ENCODE data around the gene SURF1.
"Not testable (repeated sequence)": the region's sequence is repeated elsewhere in the genome, so short reads cannot be mapped to it uniquely, and the experiment has no call there.

Gene SURF1

GRCh38 chr9:133356391-133357091 is at the start of gene SURF1, which contains the start of gene SURF2:
Gene SURF1, minus strand, starts transcription at chr9:133356487. Its CDS starts 34 bp downstream, at chr9:133356453.
Gene SURF2, plus strand, starts transcription at chr9:133356550. Its CDS starts 43 bp downstream, at chr9:133356593.
- DNase-seq (ENCODE audit: low read depth) = peak; percentile 81

GRCh38 chr9:133405508-133406438 is 49.5 kb upstream of the SURF1 start:
- no peak for DNase-seq (ENCODE audit: low read depth)

- no peak for DNase-seq (ENCODE audit: low read depth)
Measured at GRCh38 chr9:133404454-133405002, 48.2 kb upstream of the SURF1 start.

- peak; percentile 26 for DNase-seq (ENCODE audit: low read depth)
Measured at GRCh38 chr9:133403766-133404453, 47.6 kb upstream of the SURF1 start.

GRCh38 chr9:133402689-133403088 is 46.4 kb upstream of the SURF1 start:
- no peak for DNase-seq (ENCODE audit: low read depth)

- DNase-seq (ENCODE audit: low read depth) = no peak
Measured at GRCh38 chr9:133401588-133401987, 45.3 kb upstream of the SURF1 start.

- DNase-seq (ENCODE audit: low read depth) = no peak
Measured at GRCh38 chr9:133400292-133400691, 44.0 kb upstream of the SURF1 start.

GRCh38 chr9:133397895-133398294 is 41.6 kb upstream of the SURF1 start:
- no peak for DNase-seq (ENCODE audit: low read depth)

GRCh38 chr9:133397370-133397769 is 41.1 kb upstream of the SURF1 start:
- no peak for DNase-seq (ENCODE audit: low read depth)

- DNase-seq (ENCODE audit: low read depth) = no peak
Measured at GRCh38 chr9:133396952-133397351, 40.7 kb upstream of the SURF1 start.

- DNase-seq (ENCODE audit: low read depth) = no peak
Measured at GRCh38 chr9:133394687-133395271, 38.5 kb upstream of the SURF1 start.

- no peak for DNase-seq (ENCODE audit: low read depth)
Measured at GRCh38 chr9:133393399-133393798, 37.1 kb upstream of the SURF1 start.

- DNase-seq (ENCODE audit: low read depth) = not testable (repeated sequence)
Measured at GRCh38 chr9:133392308-133392707, 36.0 kb upstream of the SURF1 start.

- not testable (repeated sequence) for DNase-seq (ENCODE audit: low read depth)
Measured at GRCh38 chr9:133391449-133391848, 35.2 kb upstream of the SURF1 start.

- DNase-seq (ENCODE audit: low read depth) = no peak
Measured at GRCh38 chr9:133390713-133391112, 34.4 kb upstream of the SURF1 start.

- no peak for DNase-seq (ENCODE audit: low read depth)
Measured at GRCh38 chr9:133389562-133389961, 33.3 kb upstream of the SURF1 start.

- DNase-seq (ENCODE audit: low read depth) = no peak
Measured at GRCh38 chr9:133389025-133389557, 32.8 kb upstream of the SURF1 start.

GRCh38 chr9:133387680-133388079 is 31.4 kb upstream of the SURF1 start:
- DNase-seq (ENCODE audit: low read depth) = no peak

GRCh38 chr9:133386338-133386737 is 30.1 kb upstream of the SURF1 start:
- DNase-seq (ENCODE audit: low read depth) = no peak

- no peak for DNase-seq (ENCODE audit: low read depth)
Measured at GRCh38 chr9:133385452-133385851, 29.2 kb upstream of the SURF1 start.

- no peak for DNase-seq (ENCODE audit: low read depth)
Measured at GRCh38 chr9:133384736-133385321, 28.5 kb upstream of the SURF1 start.
